Neural progenitor cell (in vitro differentiated cells): ENCODE data around the gene COL23A1. TPM values are rescaled to one million over a fixed set of nuclear protein-coding genes. Genes with fewer than 3 reads are reported as not detected.

Source experiments
- DNase-seq: peaks from one replicate; pipeline ENCODE4 v3.0.0-alpha.2; 2016; ENCODE audit warnings: low spot score
- H2AFZ ChIP-seq: fragments of 200-600 bp; sonication (generic); replicated peaks from 2 replicates; pipeline ENCODE4 v1.6.1; 2016; ENCODE audit warnings: antibody characterized with exemption
- H3F3A ChIP-seq: fragments of 200-600 bp; sonication (generic); 2 replicates; pipeline ENCODE4 v1.6.1; 2016; ENCODE audit warnings: antibody characterized with exemption, low read depth
- H3K27ac ChIP-seq: fragments of 200-600 bp; sonication (generic); 2 replicates; pipeline ENCODE4 v1.5.1; 2016; ENCODE audit warnings: mild to moderate bottlenecking
- H3K27me3 ChIP-seq: fragments of 200-600 bp; sonication (generic); 2 replicates; pipeline ENCODE4 v1.6.1; 2016; ENCODE audit warnings: mild to moderate bottlenecking, moderate library complexity
- H3K36me3 ChIP-seq: fragments of 200-600 bp; sonication (generic); 2 replicates; pipeline ENCODE4 v1.5.1; 2016
- H3K4me1 ChIP-seq: fragments of 200-600 bp; sonication (generic); 2 replicates; pipeline ENCODE4 v1.6.1; 2016; ENCODE audit warnings: mixed run types
- H3K4me2 ChIP-seq: fragments of 200-600 bp; sonication (generic); 2 replicates; pipeline ENCODE4 v1.6.1; 2016
- H3K4me3 ChIP-seq: fragments of 200-600 bp; sonication (generic); 2 replicates; pipeline ENCODE4 v1.5.1; 2016
- H3K79me2 ChIP-seq: fragments of 200-600 bp; sonication (generic); 2 replicates; pipeline ENCODE4 v1.6.1; 2016; ENCODE audit warnings: low read depth
- H3K9ac ChIP-seq: fragments of 200-600 bp; sonication (generic); 2 replicates; pipeline ENCODE4 v1.6.1; 2016
- H3K9me3 ChIP-seq: fragments of 200-600 bp; sonication (generic); 2 replicates; pipeline ENCODE4 v1.5.1; 2016; ENCODE audit warnings: low read depth
- H4K20me1 ChIP-seq: fragments of 200-600 bp; sonication (generic); 2 replicates; pipeline ENCODE4 v1.6.1; 2016; ENCODE audit warnings: low read depth
- H3K27ac Mint-ChIP-seq: 3 replicates; pipeline ENCODE4 v1.8.0; 2021; ENCODE audit warnings: mixed read lengths
- H3K27me3 Mint-ChIP-seq: 2 replicates; pipeline ENCODE4 v1.8.0; 2022; ENCODE audit warnings: low read depth, mild to moderate bottlenecking, inconsistent platforms, moderate library complexity, mixed read lengths; ENCODE audit not compliant: insufficient read depth
- H3K36me3 Mint-ChIP-seq: 3 replicates; pipeline ENCODE4 v1.8.0; 2021; ENCODE audit warnings: mixed read lengths
- H3K4me1 Mint-ChIP-seq: 3 replicates; pipeline ENCODE4 v1.8.0; 2021; ENCODE audit warnings: mixed read lengths
- H3K4me3 Mint-ChIP-seq: 3 replicates; pipeline ENCODE4 v1.8.0; 2021; ENCODE audit warnings: mild to moderate bottlenecking, moderate library complexity, mixed read lengths
- H3K9me3 Mint-ChIP-seq: 3 replicates; pipeline ENCODE4 v1.8.0; 2020; ENCODE audit warnings: mixed read lengths
- CTCF ChIP-seq: fragments of 200-600 bp; sonication (generic); IDR thresholded peaks from 2 replicates; pipeline ENCODE4 v1.5.1; 2017; ENCODE audit warnings: antibody characterized with exemption, mild to moderate bottlenecking
- EZH2 ChIP-seq: fragments of 200-600 bp; sonication (generic); IDR thresholded peaks from 2 replicates; pipeline ENCODE4 v1.6.1; 2017; ENCODE audit warnings: antibody characterized with exemption, mild to moderate bottlenecking, moderate library complexity
- EZH2phosphoT487 ChIP-seq: fragments of 200-600 bp; sonication (generic); IDR thresholded peaks from 2 replicates; pipeline ENCODE4 v1.6.1; 2017; ENCODE audit warnings: antibody characterized with exemption
- total RNA-seq: library from RNA; depleted of rRNA; stranded (reverse); fragments of >200 nt; gene quantifications from 2 replicates; pipeline ENCODE4 v1.2.3, GENCODE V29; 2015; ENCODE audit warnings: low replicate concordance

COL23A1 gene
- total RNA-seq, 1 donor from 2014 or later = not detected

DNA sequence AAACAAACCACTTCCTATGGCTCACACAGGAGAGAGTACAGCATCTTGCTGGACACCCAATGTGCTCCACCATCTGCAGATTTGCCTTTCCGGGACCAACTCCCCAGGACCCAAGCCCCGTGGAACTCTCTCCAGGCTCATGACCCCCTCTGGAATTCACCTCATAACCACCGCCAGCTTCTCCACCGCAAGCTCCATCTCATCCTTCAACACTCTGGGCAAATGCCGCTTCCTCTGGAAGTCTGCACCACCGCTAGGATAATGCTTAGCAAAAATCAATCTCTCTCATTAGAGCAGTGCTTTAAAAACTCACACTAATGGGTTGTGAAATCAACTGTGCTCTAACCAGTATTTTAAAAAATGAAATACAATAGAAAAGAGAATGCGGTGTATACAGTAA is 150.0 kb downstream of the COL23A1 start:
- Histone ChIP-seq H2AFZ (no peak overlapping the region), H3K79me2 (no peaks in the 10 kb centered on the region), H3K4me2 (no peak overlapping the region), H3K27me3 (no peaks in the 10 kb centered on the region), H3K9me3 (no peaks in the 10 kb centered on the region), H3F3A (no peaks in the 10 kb centered on the region), H3K4me3 (no peak overlapping the region), H3K9ac (no peak overlapping the region), H3K36me3 (no peaks in the 10 kb centered on the region), H4K20me1 (no peaks in the 10 kb centered on the region), H3K27ac (no peak overlapping the region), H3K4me1 (peaks cover 2% of the 10 kb centered on the region)
- Mint-ChIP-seq H3K27ac (no peak overlapping the region), H3K36me3 (peaks cover 2% of the 10 kb centered on the region), H3K27me3 (peaks cover 4% of the 10 kb centered on the region), H3K4me3 (no peak overlapping the region), H3K9me3 (peaks cover 3% of the 10 kb centered on the region), H3K4me1 (peaks cover 31% of the 10 kb centered on the region)
- no peak for DNase-seq
- TF ChIP-seq EZH2phosphoT487 (no peak), CTCF (no peak), EZH2 (no peak)

DNA sequence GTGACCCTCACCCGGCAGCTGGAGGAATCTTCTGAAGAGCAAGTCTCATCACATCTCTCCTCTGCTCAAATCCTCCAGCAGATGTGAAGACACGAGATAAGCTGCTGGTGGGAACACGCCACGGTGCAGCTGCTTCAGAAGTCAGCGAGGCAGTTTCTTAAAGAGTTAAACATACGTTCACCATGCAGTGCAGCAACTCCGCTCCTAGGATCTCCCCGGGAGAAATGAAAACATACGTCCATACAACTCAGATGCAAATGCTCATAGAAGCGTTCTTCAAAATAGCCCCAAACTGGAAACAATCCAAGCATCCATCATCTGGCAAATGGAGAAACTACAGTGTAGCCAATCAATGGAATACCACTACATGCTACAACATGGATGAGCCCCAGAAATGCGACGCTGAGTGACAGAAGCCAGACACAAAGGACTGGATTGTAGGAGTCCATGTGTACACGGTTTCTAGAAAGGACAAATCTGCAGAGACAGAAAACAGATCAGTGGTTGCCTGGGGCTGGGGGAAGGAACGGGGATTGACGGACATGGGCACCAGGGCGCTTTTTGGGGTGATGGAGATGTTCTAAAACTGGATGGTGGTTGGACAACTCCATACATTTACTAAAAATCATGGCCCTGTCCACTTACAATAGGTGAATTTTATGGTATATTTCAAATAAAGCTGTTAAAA is 150.6 kb downstream of the COL23A1 start:
- Histone ChIP-seq H3K9me3 (no peaks in the 10 kb centered on the region), H3K4me1 (peaks cover 8% of the 10 kb centered on the region), H2AFZ (no peak overlapping the region), H3F3A (no peaks in the 10 kb centered on the region), H3K27me3 (no peaks in the 10 kb centered on the region), H3K9ac (no peak overlapping the region), H4K20me1 (no peaks in the 10 kb centered on the region), H3K79me2 (no peaks in the 10 kb centered on the region), H3K4me3 (no peak overlapping the region), H3K27ac (no peak overlapping the region), H3K36me3 (no peaks in the 10 kb centered on the region), H3K4me2 (no peak overlapping the region)
- Mint-ChIP-seq H3K27ac (no peak overlapping the region), H3K36me3 (peaks cover 2% of the 10 kb centered on the region), H3K9me3 (peaks cover 3% of the 10 kb centered on the region), H3K4me1 (peaks cover 35% of the 10 kb centered on the region), H3K4me3 (no peak overlapping the region), H3K27me3 (peaks cover 4% of the 10 kb centered on the region)
- DNase-seq = no peak
- no peak for TF ChIP-seq CTCF
- TF ChIP-seq EZH2 = no peak
- TF ChIP-seq EZH2phosphoT487 = no peak

DNA sequence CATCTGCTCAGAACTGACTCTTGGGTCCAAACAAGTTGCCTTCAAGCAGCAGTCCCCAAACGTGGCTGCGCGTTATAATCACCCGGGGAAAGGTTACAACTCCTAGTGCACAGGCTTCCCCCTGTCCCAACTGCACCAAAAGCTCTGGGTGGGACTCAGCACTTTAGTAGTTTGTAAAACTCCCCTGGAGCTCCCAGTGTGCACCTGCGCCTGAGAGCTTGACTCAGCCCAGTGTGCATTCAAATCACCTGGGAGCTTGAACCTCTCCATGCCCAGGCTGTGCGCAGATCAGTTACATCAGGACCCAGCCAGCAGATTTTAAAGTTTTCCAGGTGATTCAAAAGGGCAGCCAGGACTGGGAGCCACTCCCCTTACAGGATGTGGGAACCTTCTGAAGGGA is 151.4 kb downstream of the COL23A1 start:
- H3K27me3 Mint-ChIP-seq = no peaks in the 10 kb centered on the region
- Histone ChIP-seq H3K9me3 (no peaks in the 10 kb centered on the region), H3K4me2 (no peak overlapping the region), H3K27me3 (no peaks in the 10 kb centered on the region), H3K79me2 (no peaks in the 10 kb centered on the region), H2AFZ (no peak overlapping the region), H4K20me1 (no peaks in the 10 kb centered on the region), H3K36me3 (no peaks in the 10 kb centered on the region), H3K4me3 (no peak overlapping the region), H3K4me1 (peaks cover 9% of the 10 kb centered on the region), H3F3A (no peaks in the 10 kb centered on the region), H3K27ac (no peak overlapping the region), H3K9ac (no peak overlapping the region)
- H3K27ac Mint-ChIP-seq = peak overlapping the region; percentile 30
- no peak for DNase-seq
- TF ChIP-seq EZH2phosphoT487 = no peak
- TF ChIP-seq CTCF = no peak
- no peak for TF ChIP-seq EZH2
- no peaks in the 10 kb centered on the region for H3K36me3 Mint-ChIP-seq
- H3K4me1 Mint-ChIP-seq = peaks cover 44% of the 10 kb centered on the region
- no peak overlapping the region for H3K4me3 Mint-ChIP-seq
- H3K9me3 Mint-ChIP-seq = peaks cover 3% of the 10 kb centered on the region
